Measurements from ENCODE around the gene TMEM203. TPM values are rescaled to one million over a fixed set of nuclear protein-coding genes. Genes with fewer than 3 reads are reported as not detected.
A peak's percentile ranks its signal among the peaks of the same experiment; 100 is the strongest.

TMEM203 gene
- total and polyA plus RNA-seq, 4 donors: 19.9 to 27.5 (median 21.5) TPM

- H3K27me3 ChIP-seq (ENCODE audit: control insufficient read depth in 4 of 4, insufficient read depth in 4 of 4, low read length in 3 of 4): no peaks in the 10 kb centered on the region
- WGBS: 37% methylated on average over 8 of the region's 8 CpGs
- H3K9me3 ChIP-seq (ENCODE audit: control insufficient read depth in 4 of 4, low read length in 3 of 4): no peaks in the 10 kb centered on the region
- peak; percentile 26 to 46 for TF ChIP-seq HNF4A (conservative IDR thresholded peaks at IDR 0.05)
- TF ChIP-seq NR2F2 (IDR thresholded peaks at IDR 0.05): peak; percentile 3
- TF ChIP-seq TAF1 (conservative IDR thresholded peaks at IDR 0.05): no peak
- H3K36me3 ChIP-seq (ENCODE audit: control insufficient read depth in 4 of 4, insufficient read depth in 3 of 4, low read depth in 1 of 4, low read length in 3 of 4): no peaks in the 10 kb centered on the region
- no peak overlapping the region for H3K9ac ChIP-seq (ENCODE audit: low read depth in 1 of 2, low read length in 2 of 2)
- no peak overlapping the region for H3K4me3 ChIP-seq (ENCODE audit: low read depth in 1 of 3, low read length in 3 of 3)
- peak overlapping the region; percentile 31 to 78 for H3K27ac ChIP-seq (ENCODE audit: low read depth in 1 of 2, low read length in 2 of 2)
- no peak for DNase-seq (ENCODE audit: low spot score)
- H3K4me1 ChIP-seq (ENCODE audit: control insufficient read depth in 4 of 4, insufficient read depth in 4 of 4, low read length in 3 of 4): peaks cover 27 to 78% (median 65%) of the 10 kb centered on the region in 4 donors
Observed at GRCh38 chr9:137202966-137203365, 2.5 kb downstream of the TMEM203 start.

- no peaks in the 10 kb centered on the region for H3K9me3 ChIP-seq (ENCODE audit: control insufficient read depth in 4 of 4, low read length in 3 of 4)
- peaks cover 27 to 83% (median 72%) of the 10 kb centered on the region in 4 donors for H3K4me1 ChIP-seq (ENCODE audit: control insufficient read depth in 4 of 4, insufficient read depth in 4 of 4, low read length in 3 of 4)
- no peak for DNase-seq (ENCODE audit: low spot score)
- no peaks in the 10 kb centered on the region for H3K36me3 ChIP-seq (ENCODE audit: control insufficient read depth in 4 of 4, insufficient read depth in 3 of 4, low read depth in 1 of 4, low read length in 3 of 4)
- peak overlapping the region; percentile 58 to 87 for H3K27ac ChIP-seq (ENCODE audit: low read depth in 1 of 2, low read length in 2 of 2)
- no peaks in the 10 kb centered on the region for H3K27me3 ChIP-seq (ENCODE audit: control insufficient read depth in 4 of 4, insufficient read depth in 4 of 4, low read length in 3 of 4)
- H3K9ac ChIP-seq (ENCODE audit: low read depth in 1 of 2, low read length in 2 of 2): peak overlapping the region; percentile 30 to 40
- 17% methylated on average over 23 of the region's 23 CpGs for WGBS
- TF ChIP-seq JUND (IDR thresholded peaks at IDR 0.05) (no peak), GABPA (IDR thresholded peaks at IDR 0.05 in 1 of 2, conservative IDR thresholded peaks at IDR 0.05 in 1 of 2) (no peak), ZBTB33 (IDR thresholded peaks at IDR 0.05) (no peak), SP1 (IDR thresholded peaks at IDR 0.05) (no peak), RXRA (IDR thresholded peaks at IDR 0.05) (no peak), EGR1 (IDR thresholded peaks at IDR 0.05; ENCODE audit: low read depth in 2 of 2) (no peak), NR2F2 (IDR thresholded peaks at IDR 0.05) (no peak), YY1 (IDR thresholded peaks at IDR 0.05) (no peak), FOXA2 (IDR thresholded peaks at IDR 0.05) (no peak), HNF4G (IDR thresholded peaks at IDR 0.05) (no peak), FOXA1 (IDR thresholded peaks at IDR 0.05) (no peak), RAD21 (IDR thresholded peaks at IDR 0.05) (no peak), TAF1 (conservative IDR thresholded peaks at IDR 0.05) (no peak), HNF4A (conservative IDR thresholded peaks at IDR 0.05) (no peak), MAX (IDR thresholded peaks at IDR 0.05) (no peak)
- TF ChIP-seq, protein P1, sequence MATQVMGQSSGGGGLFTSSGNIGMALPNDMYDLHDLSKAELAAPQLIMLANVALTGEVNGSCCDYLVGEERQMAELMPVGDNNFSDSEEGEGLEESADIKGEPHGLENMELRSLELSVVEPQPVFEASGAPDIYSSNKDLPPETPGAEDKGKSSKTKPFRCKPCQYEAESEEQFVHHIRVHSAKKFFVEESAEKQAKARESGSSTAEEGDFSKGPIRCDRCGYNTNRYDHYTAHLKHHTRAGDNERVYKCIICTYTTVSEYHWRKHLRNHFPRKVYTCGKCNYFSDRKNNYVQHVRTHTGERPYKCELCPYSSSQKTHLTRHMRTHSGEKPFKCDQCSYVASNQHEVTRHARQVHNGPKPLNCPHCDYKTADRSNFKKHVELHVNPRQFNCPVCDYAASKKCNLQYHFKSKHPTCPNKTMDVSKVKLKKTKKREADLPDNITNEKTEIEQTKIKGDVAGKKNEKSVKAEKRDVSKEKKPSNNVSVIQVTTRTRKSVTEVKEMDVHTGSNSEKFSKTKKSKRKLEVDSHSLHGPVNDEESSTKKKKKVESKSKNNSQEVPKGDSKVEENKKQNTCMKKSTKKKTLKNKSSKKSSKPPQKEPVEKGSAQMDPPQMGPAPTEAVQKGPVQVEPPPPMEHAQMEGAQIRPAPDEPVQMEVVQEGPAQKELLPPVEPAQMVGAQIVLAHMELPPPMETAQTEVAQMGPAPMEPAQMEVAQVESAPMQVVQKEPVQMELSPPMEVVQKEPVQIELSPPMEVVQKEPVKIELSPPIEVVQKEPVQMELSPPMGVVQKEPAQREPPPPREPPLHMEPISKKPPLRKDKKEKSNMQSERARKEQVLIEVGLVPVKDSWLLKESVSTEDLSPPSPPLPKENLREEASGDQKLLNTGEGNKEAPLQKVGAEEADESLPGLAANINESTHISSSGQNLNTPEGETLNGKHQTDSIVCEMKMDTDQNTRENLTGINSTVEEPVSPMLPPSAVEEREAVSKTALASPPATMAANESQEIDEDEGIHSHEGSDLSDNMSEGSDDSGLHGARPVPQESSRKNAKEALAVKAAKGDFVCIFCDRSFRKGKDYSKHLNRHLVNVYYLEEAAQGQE (IDR thresholded peaks at IDR 0.05): no peak
- TF ChIP-seq, protein P2, sequence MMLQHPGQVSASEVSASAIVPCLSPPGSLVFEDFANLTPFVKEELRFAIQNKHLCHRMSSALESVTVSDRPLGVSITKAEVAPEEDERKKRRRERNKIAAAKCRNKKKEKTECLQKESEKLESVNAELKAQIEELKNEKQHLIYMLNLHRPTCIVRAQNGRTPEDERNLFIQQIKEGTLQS (IDR thresholded peaks at IDR 0.05): no peak
- TF ChIP-seq, protein P3, sequence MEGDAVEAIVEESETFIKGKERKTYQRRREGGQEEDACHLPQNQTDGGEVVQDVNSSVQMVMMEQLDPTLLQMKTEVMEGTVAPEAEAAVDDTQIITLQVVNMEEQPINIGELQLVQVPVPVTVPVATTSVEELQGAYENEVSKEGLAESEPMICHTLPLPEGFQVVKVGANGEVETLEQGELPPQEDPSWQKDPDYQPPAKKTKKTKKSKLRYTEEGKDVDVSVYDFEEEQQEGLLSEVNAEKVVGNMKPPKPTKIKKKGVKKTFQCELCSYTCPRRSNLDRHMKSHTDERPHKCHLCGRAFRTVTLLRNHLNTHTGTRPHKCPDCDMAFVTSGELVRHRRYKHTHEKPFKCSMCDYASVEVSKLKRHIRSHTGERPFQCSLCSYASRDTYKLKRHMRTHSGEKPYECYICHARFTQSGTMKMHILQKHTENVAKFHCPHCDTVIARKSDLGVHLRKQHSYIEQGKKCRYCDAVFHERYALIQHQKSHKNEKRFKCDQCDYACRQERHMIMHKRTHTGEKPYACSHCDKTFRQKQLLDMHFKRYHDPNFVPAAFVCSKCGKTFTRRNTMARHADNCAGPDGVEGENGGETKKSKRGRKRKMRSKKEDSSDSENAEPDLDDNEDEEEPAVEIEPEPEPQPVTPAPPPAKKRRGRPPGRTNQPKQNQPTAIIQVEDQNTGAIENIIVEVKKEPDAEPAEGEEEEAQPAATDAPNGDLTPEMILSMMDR (IDR thresholded peaks at IDR 0.05; ENCODE audit: low read depth, low read length, missing input control): no peak
- H3K4me3 ChIP-seq (ENCODE audit: low read depth in 1 of 3, low read length in 3 of 3): peak overlapping the region; percentile 47 to 83 (median 57)
Observed at GRCh38 chr9:137201205-137201868, 4.1 kb downstream of the TMEM203 start.
